ENCODE measurements around the gene BID.

BID gene

GRCh38 chr22:17807578-17808410 is 33.5 kb upstream of the BID start:
- Histone ChIP-seq H2BK120ac (ENCODE audit: low read depth, low read length) (no peak overlapping the region), H3K4me3 (ENCODE audit: low read length) (no peak overlapping the region), H2BK5ac (ENCODE audit: low read length) (no peak overlapping the region), H4K8ac (ENCODE audit: low read depth, low read length) (no peak overlapping the region), H2AK5ac (ENCODE audit: low read length) (no peak overlapping the region), H3K4ac (ENCODE audit: low read depth, low read length) (no peak overlapping the region), H4K5ac (ENCODE audit: low read length) (no peak overlapping the region), H3K79me1 (ENCODE audit: low read length) (no peaks in the 10 kb centered on the region), H3K79me2 (ENCODE audit: control insufficient read depth, insufficient read depth, low read length) (no peaks in the 10 kb centered on the region), H3K27me3 (ENCODE audit: insufficient read depth, low read length, poor library complexity) (no peaks in the 10 kb centered on the region), H3K27ac (ENCODE audit: low read depth, low read length) (no peak overlapping the region), H3K4me2 (ENCODE audit: low read length) (no peak overlapping the region), H3K18ac (ENCODE audit: low read length) (no peak overlapping the region), H2BK15ac (replicated peaks; ENCODE audit: low read depth) (no peak overlapping the region), H3K4me1 (ENCODE audit: control insufficient read depth, low read depth, low read length) (no peaks in the 10 kb centered on the region), H3K36me3 (ENCODE audit: control insufficient read depth, insufficient read depth, low read length) (peaks cover 4% of the 10 kb centered on the region), H3K23ac (ENCODE audit: low read length) (no peak overlapping the region), H3K56ac (ENCODE audit: low read length) (no peak overlapping the region), H3K9ac (ENCODE audit: low read length) (no peak overlapping the region)
- WGBS (ENCODE audit: extremely low coverage, insufficient coverage, low lambda C conversion rate), result no CpG with 5 or more reads among the region's 18 CpGs
- peak; percentile 67 for DNase-seq

DNA sequence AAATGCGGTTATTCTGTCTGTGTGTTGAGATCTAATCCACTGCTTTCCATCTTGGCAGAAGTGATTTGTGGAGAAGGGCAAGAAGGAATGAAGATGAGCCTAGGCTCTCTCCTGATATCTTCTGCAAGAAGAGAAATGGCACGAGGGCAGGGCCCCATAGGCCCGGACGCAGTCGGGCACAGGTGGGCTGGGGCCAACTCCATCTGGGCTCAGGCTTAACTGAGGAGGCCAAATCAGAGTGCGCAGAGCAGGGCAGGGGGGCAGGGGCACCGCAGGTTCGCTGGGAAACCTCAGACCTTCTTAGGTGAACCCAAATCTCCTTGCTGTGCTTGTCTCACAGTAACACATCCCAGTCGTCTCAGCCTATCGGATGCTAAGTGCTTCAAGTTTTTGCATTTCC is 32.8 kb upstream of the BID start:
- H3K4me2 ChIP-seq (ENCODE audit: low read length), result no peak overlapping the region
- H3K18ac ChIP-seq (ENCODE audit: low read length), result no peak overlapping the region
- H3K23ac ChIP-seq (ENCODE audit: low read length), result no peak overlapping the region
- DNase-seq, result no peak
- H3K9ac ChIP-seq (ENCODE audit: low read length), result no peak overlapping the region
- no peaks in the 10 kb centered on the region for H3K79me2 ChIP-seq (ENCODE audit: control insufficient read depth, insufficient read depth, low read length)
- H2BK15ac ChIP-seq (replicated peaks; ENCODE audit: low read depth), result no peak overlapping the region
- H3K56ac ChIP-seq (ENCODE audit: low read length), result no peak overlapping the region
- no peak overlapping the region for H2BK120ac ChIP-seq (ENCODE audit: low read depth, low read length)
- no peaks in the 10 kb centered on the region for H3K79me1 ChIP-seq (ENCODE audit: low read length)
- no peak overlapping the region for H2AK5ac ChIP-seq (ENCODE audit: low read length)
- WGBS (ENCODE audit: extremely low coverage, insufficient coverage, low lambda C conversion rate), result no CpG with 5 or more reads among the region's 10 CpGs
- H3K4ac ChIP-seq (ENCODE audit: low read depth, low read length), result no peak overlapping the region
- peaks cover 4% of the 10 kb centered on the region for H3K36me3 ChIP-seq (ENCODE audit: control insufficient read depth, insufficient read depth, low read length)
- H3K4me3 ChIP-seq (ENCODE audit: low read length), result no peak overlapping the region
- H4K8ac ChIP-seq (ENCODE audit: low read depth, low read length), result no peak overlapping the region
- H3K27me3 ChIP-seq (ENCODE audit: insufficient read depth, low read length, poor library complexity), result no peaks in the 10 kb centered on the region
- H3K4me1 ChIP-seq (ENCODE audit: control insufficient read depth, low read depth, low read length), result no peaks in the 10 kb centered on the region
- no peak overlapping the region for H3K27ac ChIP-seq (ENCODE audit: low read depth, low read length)
- no peak overlapping the region for H2BK5ac ChIP-seq (ENCODE audit: low read length)
- H4K5ac ChIP-seq (ENCODE audit: low read length), result no peak overlapping the region

DNA sequence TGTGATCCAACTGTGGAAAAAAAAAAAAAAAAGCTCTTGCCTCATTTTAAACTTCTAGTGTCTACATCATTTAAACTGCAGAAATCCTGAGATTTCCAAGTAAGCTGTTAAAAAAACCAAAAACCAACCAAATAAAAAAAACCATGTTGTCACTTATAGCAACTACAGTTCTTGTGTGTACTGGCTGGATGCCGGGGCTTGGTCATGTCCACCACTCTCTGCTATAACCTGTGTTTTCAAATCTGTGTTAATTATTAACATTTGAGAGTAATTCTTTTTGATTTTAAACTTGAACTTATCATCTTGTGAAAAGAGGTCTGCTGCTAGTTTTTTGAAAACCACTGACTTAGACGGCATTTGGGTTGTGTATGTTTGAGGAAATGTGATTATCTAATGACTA is 32.2 kb upstream of the BID start:
- Histone ChIP-seq H3K27ac (ENCODE audit: low read depth, low read length) (no peak overlapping the region), H4K5ac (ENCODE audit: low read length) (no peak overlapping the region), H3K27me3 (ENCODE audit: insufficient read depth, low read length, poor library complexity) (no peaks in the 10 kb centered on the region), H3K56ac (ENCODE audit: low read length) (no peak overlapping the region), H2BK15ac (replicated peaks; ENCODE audit: low read depth) (no peak overlapping the region), H3K23ac (ENCODE audit: low read length) (no peak overlapping the region), H3K9ac (ENCODE audit: low read length) (no peak overlapping the region), H3K79me2 (ENCODE audit: control insufficient read depth, insufficient read depth, low read length) (no peaks in the 10 kb centered on the region), H3K4ac (ENCODE audit: low read depth, low read length) (no peak overlapping the region), H3K4me2 (ENCODE audit: low read length) (no peak overlapping the region), H3K4me3 (ENCODE audit: low read length) (no peak overlapping the region), H2BK5ac (ENCODE audit: low read length) (no peak overlapping the region), H3K4me1 (ENCODE audit: control insufficient read depth, low read depth, low read length) (no peaks in the 10 kb centered on the region), H2AK5ac (ENCODE audit: low read length) (no peak overlapping the region), H3K79me1 (ENCODE audit: low read length) (no peaks in the 10 kb centered on the region), H3K36me3 (ENCODE audit: control insufficient read depth, insufficient read depth, low read length) (peaks cover 4% of the 10 kb centered on the region), H2BK120ac (ENCODE audit: low read depth, low read length) (no peak overlapping the region), H4K8ac (ENCODE audit: low read depth, low read length) (no peak overlapping the region), H3K18ac (ENCODE audit: low read length) (no peak overlapping the region)
- DNase-seq, result no peak
- WGBS (ENCODE audit: extremely low coverage, insufficient coverage, low lambda C conversion rate), result no CpG with 5 or more reads among the region's 2 CpGs

DNA sequence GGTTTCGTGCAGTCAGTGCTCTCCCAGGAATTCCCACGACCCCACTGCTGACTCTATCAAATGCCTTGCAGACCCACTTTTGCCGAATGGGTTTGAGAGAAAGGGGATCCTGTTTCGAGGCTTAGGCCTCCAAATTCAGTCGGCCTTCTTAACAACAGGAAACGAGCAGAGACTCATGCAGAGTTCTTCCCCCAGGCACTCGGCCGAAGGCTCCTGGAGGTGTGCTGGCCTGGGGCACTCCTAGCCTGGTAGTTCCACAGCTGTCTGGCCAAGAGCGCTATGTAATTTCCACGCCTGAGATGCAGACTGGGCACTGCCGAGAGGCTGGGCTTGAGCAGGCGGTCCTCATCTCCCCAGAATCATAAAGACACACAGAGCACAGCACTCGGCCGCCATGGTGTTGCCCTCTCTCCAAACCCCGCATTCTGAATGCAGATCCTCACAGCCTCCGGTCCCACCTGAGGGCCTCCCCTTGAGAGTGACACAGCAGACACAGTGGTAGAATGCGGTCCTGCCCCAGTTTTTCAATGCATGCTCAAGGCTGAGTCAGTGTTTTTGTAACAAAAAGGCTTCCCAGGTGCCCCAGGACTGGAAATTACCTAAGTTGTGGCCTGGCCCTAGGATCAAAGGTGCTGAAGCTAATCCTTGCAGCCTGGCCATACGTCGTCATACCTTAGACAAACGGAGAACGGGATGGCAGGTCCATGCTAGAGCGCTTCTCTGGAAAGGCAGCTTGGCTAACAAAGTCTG is 30.2 kb upstream of the BID start:
- Histone ChIP-seq H4K8ac (ENCODE audit: low read depth, low read length) (no peak overlapping the region), H3K4me3 (ENCODE audit: low read length) (no peak overlapping the region), H3K18ac (ENCODE audit: low read length) (no peak overlapping the region), H3K4ac (ENCODE audit: low read depth, low read length) (no peak overlapping the region), H3K23ac (ENCODE audit: low read length) (no peak overlapping the region), H3K56ac (ENCODE audit: low read length) (peak overlapping the region; percentile 51), H3K4me1 (ENCODE audit: control insufficient read depth, low read depth, low read length) (no peaks in the 10 kb centered on the region), H2BK120ac (ENCODE audit: low read depth, low read length) (no peak overlapping the region), H3K27ac (ENCODE audit: low read depth, low read length) (no peak overlapping the region), H3K36me3 (ENCODE audit: control insufficient read depth, insufficient read depth, low read length) (peaks cover 2% of the 10 kb centered on the region), H3K27me3 (ENCODE audit: insufficient read depth, low read length, poor library complexity) (no peaks in the 10 kb centered on the region), H3K4me2 (ENCODE audit: low read length) (no peak overlapping the region), H4K5ac (ENCODE audit: low read length) (no peak overlapping the region), H3K9ac (ENCODE audit: low read length) (no peak overlapping the region), H2BK15ac (replicated peaks; ENCODE audit: low read depth) (no peak overlapping the region), H2BK5ac (ENCODE audit: low read length) (no peak overlapping the region), H3K79me2 (ENCODE audit: control insufficient read depth, insufficient read depth, low read length) (no peaks in the 10 kb centered on the region), H3K79me1 (ENCODE audit: low read length) (no peaks in the 10 kb centered on the region), H2AK5ac (ENCODE audit: low read length) (no peak overlapping the region)
- no CpG with 5 or more reads among the region's 22 CpGs for WGBS (ENCODE audit: extremely low coverage, insufficient coverage, low lambda C conversion rate)
- DNase-seq, result peak; percentile 61

DNA sequence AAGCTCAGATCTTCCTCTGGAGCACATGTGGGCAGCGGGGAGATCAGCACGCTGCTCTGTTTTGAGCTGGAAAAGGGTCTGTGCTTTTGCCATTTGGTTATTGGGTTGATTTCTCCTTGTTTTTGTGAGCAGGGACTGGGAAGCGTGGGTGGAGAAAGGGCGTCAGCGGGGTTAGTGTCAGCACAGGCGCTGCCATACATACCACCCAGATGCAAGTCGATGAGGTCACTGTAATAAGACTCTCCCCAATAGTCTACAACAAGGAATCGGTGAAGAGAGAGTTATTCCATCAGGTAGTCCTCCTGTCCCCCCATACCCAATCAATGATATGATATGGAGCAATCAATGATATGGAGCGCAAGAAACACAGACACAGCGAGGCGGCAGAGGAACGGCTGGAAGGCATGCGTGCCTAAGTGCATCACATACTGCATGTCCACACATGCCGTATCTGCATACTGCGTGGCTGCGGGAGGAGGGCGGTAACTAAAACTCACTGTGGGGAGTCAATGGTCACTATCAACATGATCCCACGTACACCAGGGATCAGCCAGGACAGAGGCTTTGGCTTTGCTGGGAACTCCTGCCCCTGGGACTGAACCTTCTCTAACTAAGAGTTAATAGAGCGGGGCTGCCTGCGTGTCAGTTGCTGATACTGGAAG is 29.5 kb upstream of the BID start:
- Histone ChIP-seq H3K4me1 (ENCODE audit: control insufficient read depth, low read depth, low read length) (no peaks in the 10 kb centered on the region), H2BK15ac (replicated peaks; ENCODE audit: low read depth) (no peak overlapping the region), H2BK5ac (ENCODE audit: low read length) (no peak overlapping the region), H3K4ac (ENCODE audit: low read depth, low read length) (no peak overlapping the region), H3K79me1 (ENCODE audit: low read length) (no peaks in the 10 kb centered on the region), H3K18ac (ENCODE audit: low read length) (no peak overlapping the region), H3K27ac (ENCODE audit: low read depth, low read length) (no peak overlapping the region), H3K4me3 (ENCODE audit: low read length) (no peak overlapping the region), H2BK120ac (ENCODE audit: low read depth, low read length) (no peak overlapping the region), H3K27me3 (ENCODE audit: insufficient read depth, low read length, poor library complexity) (no peaks in the 10 kb centered on the region), H3K23ac (ENCODE audit: low read length) (no peak overlapping the region), H4K5ac (ENCODE audit: low read length) (no peak overlapping the region), H3K79me2 (ENCODE audit: control insufficient read depth, insufficient read depth, low read length) (no peaks in the 10 kb centered on the region), H4K8ac (ENCODE audit: low read depth, low read length) (no peak overlapping the region), H2AK5ac (ENCODE audit: low read length) (no peak overlapping the region), H3K36me3 (ENCODE audit: control insufficient read depth, insufficient read depth, low read length) (peaks cover 2% of the 10 kb centered on the region), H3K56ac (ENCODE audit: low read length) (no peak overlapping the region), H3K9ac (ENCODE audit: low read length) (no peak overlapping the region), H3K4me2 (ENCODE audit: low read length) (no peak overlapping the region)
- WGBS (ENCODE audit: extremely low coverage, insufficient coverage, low lambda C conversion rate), result no CpG with 5 or more reads among the region's 20 CpGs
- DNase-seq, result peak; percentile 15
